OCI-LY7 (cell line): ENCODE results near the gene LPP.

ENCODE experiments used
- CTCF ChIP-seq: fragments of 200-600 bp; sonication (generic); conservative IDR thresholded peaks from 2 replicates; pipeline ENCODE4 v1.5.1; 2014; ENCODE audit warnings: mild to moderate bottlenecking, antibody characterized with exemption, low read length, moderate library complexity, mixed read lengths
- EZH2phosphoT487 ChIP-seq: fragments of 200-600 bp; sonication (generic); IDR thresholded peaks from 2 replicates; pipeline ENCODE4 v1.6.1; 2018; ENCODE audit warnings: low read depth, borderline replicate concordance, mild to moderate bottlenecking, mixed run types, antibody characterized with exemption, low read length, moderate library complexity, mixed read lengths

GRCh38 chr3:188496390-188496789 lies 342.4 kb downstream of the LPP start:
- TF ChIP-seq CTCF (no peak), EZH2phosphoT487 (no peak)
